Measurements from ENCODE around the gene LSR. TPM values are rescaled to one million over a fixed set of nuclear protein-coding genes. Genes with fewer than 3 reads are reported as not detected.

Gene LSR
- total RNA-seq, 3 donors from 2014 or later = 3.7 to 37.5 (median 35.1) TPM

- no peak overlapping the region for H3K27ac ChIP-seq
- intact Hi-C loops (cut with DNase I; ENCODE audit: low total_unique reads) = no loop called here
- H3K27me3 ChIP-seq = no peaks in the 10 kb centered on the region
- no peak overlapping the region for H3K4me3 ChIP-seq
- DNase-seq (ENCODE audit: low spot score in 2 of 2) = no peak
- H3K9me3 ChIP-seq = no peaks in the 10 kb centered on the region
- no peaks in the 10 kb centered on the region for H3K36me3 ChIP-seq
- H3K4me1 ChIP-seq = no peaks in the 10 kb centered on the region
- TF ChIP-seq POLR2A (IDR thresholded peaks at IDR 0.05) (no peak), POLR2AphosphoS5 (IDR thresholded peaks at IDR 0.05) (no peak), CTCF (IDR thresholded peaks at IDR 0.05) (no peak)
These were observed 43.0 kb upstream of the LSR start for GRCh38 chr19:35205733-35206323.

- H3K27ac ChIP-seq = no peak overlapping the region
- TF ChIP-seq POLR2AphosphoS5 (IDR thresholded peaks at IDR 0.05) (no peak), CTCF (IDR thresholded peaks at IDR 0.05) (no peak), POLR2A (IDR thresholded peaks at IDR 0.05) (no peak)
- no peaks in the 10 kb centered on the region for H3K27me3 ChIP-seq
- H3K4me3 ChIP-seq = no peak overlapping the region
- H3K36me3 ChIP-seq = no peaks in the 10 kb centered on the region
- no peaks in the 10 kb centered on the region for H3K9me3 ChIP-seq
- no peak for DNase-seq (ENCODE audit: low spot score in 2 of 2)
- intact Hi-C loops (cut with DNase I; ENCODE audit: low total_unique reads) = no loop called here
- H3K4me1 ChIP-seq = no peaks in the 10 kb centered on the region
These were observed 42.4 kb upstream of the LSR start for GRCh38 chr19:35206379-35206778.

- no peak for TF ChIP-seq POLR2A (IDR thresholded peaks at IDR 0.05)
- no peak for TF ChIP-seq POLR2AphosphoS5 (IDR thresholded peaks at IDR 0.05)
- no peak for DNase-seq (ENCODE audit: low spot score in 2 of 2)
- H3K27ac ChIP-seq = peak overlapping the region in 1 of 2 donors; percentile 32
These were observed 41.9 kb upstream of the LSR start for GRCh38 chr19:35206855-35207254.

GRCh38 chr19:35207391-35207871 lies 41.4 kb upstream of the LSR start:
- DNase-seq (ENCODE audit: low spot score in 2 of 2) = no peak
- Histone ChIP-seq H3K4me1 (no peaks in the 10 kb centered on the region), H3K36me3 (no peaks in the 10 kb centered on the region), H3K27me3 (no peaks in the 10 kb centered on the region), H3K9me3 (no peaks in the 10 kb centered on the region), H3K27ac (no peak overlapping the region), H3K4me3 (no peak overlapping the region)
- TF ChIP-seq CTCF (IDR thresholded peaks at IDR 0.05) (no peak), POLR2AphosphoS5 (IDR thresholded peaks at IDR 0.05) (no peak), POLR2A (IDR thresholded peaks at IDR 0.05) (no peak)
- intact Hi-C loops (cut with DNase I; ENCODE audit: low total_unique reads) = no loop called here

More at GRCh38 chr19:35206855-35207254, 41.9 kb upstream of the LSR start:
- no peaks in the 10 kb centered on the region for H3K9me3 ChIP-seq
- no peaks in the 10 kb centered on the region for H3K36me3 ChIP-seq
- H3K27me3 ChIP-seq = no peaks in the 10 kb centered on the region
- intact Hi-C loops (cut with DNase I; ENCODE audit: low total_unique reads) = no loop called here
- H3K4me3 ChIP-seq = no peak overlapping the region
- no peaks in the 10 kb centered on the region for H3K4me1 ChIP-seq

GRCh38 chr19:35208121-35208520 lies 40.7 kb upstream of the LSR start:
- Histone ChIP-seq H3K27me3 (no peaks in the 10 kb centered on the region), H3K4me3 (no peak overlapping the region), H3K4me1 (no peaks in the 10 kb centered on the region), H3K9me3 (no peaks in the 10 kb centered on the region), H3K36me3 (no peaks in the 10 kb centered on the region), H3K27ac (no peak overlapping the region)
- intact Hi-C loops (cut with DNase I; ENCODE audit: low total_unique reads) = no loop called here
- TF ChIP-seq POLR2A (IDR thresholded peaks at IDR 0.05) (no peak), CTCF (IDR thresholded peaks at IDR 0.05) (no peak), POLR2AphosphoS5 (IDR thresholded peaks at IDR 0.05) (no peak)
- DNase-seq (ENCODE audit: low spot score in 2 of 2) = no peak
